ENCODE data around the gene ATRAID.
"Not testable (repeated sequence)": the region's sequence is repeated elsewhere in the genome, so short reads cannot be mapped to it uniquely, and the experiment has no call there.

Gene ATRAID

GRCh38 chr2:27211943-27212625 is at the start of gene ATRAID, which contains the start of gene SLC5A6:
TSS of gene ATRAID (plus strand) at chr2:27212041. CDS start at chr2:27212369, 328 bp downstream.
TSS of gene SLC5A6 (minus strand) at chr2:27212268. CDS start at chr2:27207650, 4,618 bp downstream.
- DNase-seq (ENCODE audit: insufficient read length, low spot score) (peak; percentile 97), FAIRE-seq (peak; percentile 33)

- DNase-seq (ENCODE audit: insufficient read length, low spot score) (no peak), FAIRE-seq (no peak)
Measured at GRCh38 chr2:27162151-27163121, 49.4 kb upstream of the ATRAID start.

- FAIRE-seq, result no peak
Measured at GRCh38 chr2:27164960-27165763, 46.7 kb upstream of the ATRAID start.

GRCh38 chr2:27170581-27171337 is 41.1 kb upstream of the ATRAID start:
- no peak for DNase-seq (ENCODE audit: insufficient read length, low spot score)
- FAIRE-seq, result no peak

More at GRCh38 chr2:27164960-27165763, 46.7 kb upstream of the ATRAID start:
- no peak for DNase-seq (ENCODE audit: insufficient read length, low spot score)

GRCh38 chr2:27171351-27171848 is 40.4 kb upstream of the ATRAID start:
- FAIRE-seq (no peak), DNase-seq (ENCODE audit: insufficient read length, low spot score) (no peak)

- no peak for DNase-seq (ENCODE audit: insufficient read length, low spot score)
- FAIRE-seq, result no peak
Measured at GRCh38 chr2:27174638-27175037, 37.2 kb upstream of the ATRAID start.

GRCh38 chr2:27175330-27175729 is 36.5 kb upstream of the ATRAID start:
- FAIRE-seq (no peak), DNase-seq (ENCODE audit: insufficient read length, low spot score) (no peak)

GRCh38 chr2:27175781-27176180 is 36.1 kb upstream of the ATRAID start:
- not testable (repeated sequence) for FAIRE-seq; DNase-seq (ENCODE audit: insufficient read length, low spot score)

- DNase-seq (ENCODE audit: insufficient read length, low spot score) (no peak), FAIRE-seq (no peak)
Measured at GRCh38 chr2:27177441-27178351, 34.1 kb upstream of the ATRAID start.

GRCh38 chr2:27178469-27178868 is 33.4 kb upstream of the ATRAID start:
- DNase-seq (ENCODE audit: insufficient read length, low spot score) (no peak), FAIRE-seq (no peak)

GRCh38 chr2:27179344-27180000 is 32.4 kb upstream of the ATRAID start:
- FAIRE-seq (no peak), DNase-seq (ENCODE audit: insufficient read length, low spot score) (no peak)

GRCh38 chr2:27182346-27182745 is 29.5 kb upstream of the ATRAID start:
- DNase-seq (ENCODE audit: insufficient read length, low spot score), result no peak
- no peak for FAIRE-seq

- DNase-seq (ENCODE audit: insufficient read length, low spot score) (no peak), FAIRE-seq (no peak)
Measured at GRCh38 chr2:27184115-27184514, 27.7 kb upstream of the ATRAID start.

- FAIRE-seq (no peak), DNase-seq (ENCODE audit: insufficient read length, low spot score) (no peak)
Measured at GRCh38 chr2:27185331-27186026, 26.4 kb upstream of the ATRAID start.

GRCh38 chr2:27186613-27187345 is 25.1 kb upstream of the ATRAID start:
- DNase-seq (ENCODE audit: insufficient read length, low spot score), result no peak
- no peak for FAIRE-seq

- FAIRE-seq (no peak), DNase-seq (ENCODE audit: insufficient read length, low spot score) (no peak)
Measured at GRCh38 chr2:27189989-27190388, 21.9 kb upstream of the ATRAID start.

Measured in HTR-8/SVneo (cell line).